GM12878 (cell line): ENCODE results near the gene OR2H2. TPM values are rescaled to one million over a fixed set of nuclear protein-coding genes. Genes with fewer than 3 reads are reported as not detected.

Source experiments
- ATAC-seq: fragments of 200-7000 bp; cut with Tn5 transposase; 3 replicates; pipeline ENCODE4 v1.9.1; 2020; ENCODE audit warnings: mild to moderate bottlenecking, moderate library complexity
- BruUV-seq: library from RNA; stranded (reverse); fragments of 400-500 nt; replicated peaks from 2 replicates; lab custom pipeline; 2021; lab: Mats Ljungman, UMichigan
- CTCF ChIA-PET: fragments of 300-600 bp; sonication (Branson Sonifier 250); formaldehyde crosslinking; extraction: SDS; loops from one replicate; lab custom pipeline; 2021; ENCODE audit warnings: inconsistent platforms; lab: Yijun Ruan, JAX
- POLR2A ChIA-PET: fragments of 350-600 bp; formaldehyde crosslinking; extraction: SDS; loops from one replicate; lab custom pipeline; 2021; ENCODE audit warnings: inconsistent platforms; lab: Charles Lee
- RAD21 ChIA-PET: fragments of 300-600 bp; sonication (Branson Sonifier 250); formaldehyde crosslinking; loops from one replicate; lab custom pipeline; 2023; ENCODE audit warnings: antibody characterized with exemption; ENCODE audit not compliant: unreplicated experiment; lab: Charles Lee
- SMC1A ChIA-PET: fragments of 300-600 bp; sonication (Branson Sonifier 250); formaldehyde crosslinking; loops from one replicate; lab custom pipeline; 2023; ENCODE audit not compliant: unreplicated experiment, uncharacterized antibody; lab: Charles Lee
- DNase-seq: peaks from one replicate; pipeline ENCODE4 v3.0.0-alpha.2; 2011; ENCODE audit warnings: low read depth, low spot score
- FAIRE-seq: peaks from 3 replicates; lab custom pipeline; 2011; peaks lifted over from hg19 to GRCh38; lab: Jason Lieb, UNC
- H2AFZ ChIP-seq: 2 replicates; pipeline ENCODE4 v1.6.0; 2011; ENCODE audit warnings: low read depth, low read length, control low read depth; ENCODE audit not compliant: control insufficient read depth
- H3K27ac ChIP-seq: 2 replicates; pipeline ENCODE4 v1.5.1; 2011; ENCODE audit warnings: control low read depth; ENCODE audit not compliant: control insufficient read depth, insufficient read depth
- H3K27me3 ChIP-seq, 2 experiments: replicated peaks in 1 of 2; 2 replicates each; pipeline versions ENCODE4 v1.6.0 to v1.6.1; 2011; ENCODE audit warnings: low read length in 1 of 2; ENCODE audit not compliant: control insufficient read depth in 2 of 2, insufficient read depth in 2 of 2
- H3K36me3 ChIP-seq, 2 experiments: 2 replicates each; pipeline ENCODE4 v1.5.1; 2011; ENCODE audit warnings: low read length in 1 of 2; ENCODE audit not compliant: control insufficient read depth in 2 of 2, insufficient read depth in 2 of 2
- H3K4me1 ChIP-seq: 2 replicates; pipeline ENCODE4 v1.6.1; 2011; ENCODE audit warnings: mild to moderate bottlenecking, low read length, moderate library complexity, mixed read lengths; ENCODE audit not compliant: control insufficient read depth, insufficient read depth
- H3K4me2 ChIP-seq: 2 replicates; pipeline ENCODE4 v1.6.0; 2011; ENCODE audit warnings: control low read depth; ENCODE audit not compliant: control insufficient read depth, insufficient read depth
- H3K4me3 ChIP-seq: fragments of 200-600 bp; sonication (generic); 2 replicates; pipeline ENCODE4 v1.5.1; 2016
- H3K79me2 ChIP-seq: 2 replicates; pipeline ENCODE4 v1.6.0; 2011; ENCODE audit warnings: low read length; ENCODE audit not compliant: control insufficient read depth, insufficient read depth
- H3K9ac ChIP-seq: 2 replicates; pipeline ENCODE4 v1.8.0; 2011; ENCODE audit warnings: low read length, control low read depth, mixed read lengths; ENCODE audit not compliant: control insufficient read depth, insufficient read depth
- H3K9me3 ChIP-seq: replicated peaks from 3 replicates; pipeline ENCODE4 v1.5.1; 2011; ENCODE audit warnings: mild to moderate bottlenecking, low read length; ENCODE audit not compliant: control insufficient read depth, insufficient read depth
- H4K20me1 ChIP-seq: 2 replicates; pipeline ENCODE4 v1.6.0; 2011; ENCODE audit not compliant: control insufficient read depth, insufficient read depth
- ATF3 ChIP-seq: IDR thresholded peaks from 2 replicates; pipeline ENCODE4 v1.6.1; 2011; ENCODE audit warnings: low read depth, mild to moderate bottlenecking, low read length, moderate library complexity, borderline replicate concordance; ENCODE audit errors: extremely low read depth
- BRCA1 ChIP-seq: IDR thresholded peaks from 2 replicates; pipeline ENCODE4 v1.6.1; 2011; ENCODE audit warnings: low read depth, low read length, improper control_type of control experiment
- HCFC1 ChIP-seq: fragments of 150-350 bp; IDR thresholded peaks from 2 replicates; pipeline ENCODE4 v1.6.1; 2014; ENCODE audit warnings: low read length
- IKZF2 ChIP-seq, 2 experiments: fragments of 450-650 bp; IDR thresholded peaks; 2 replicates each; pipeline ENCODE4 v1.6.1; 2017; ENCODE audit warnings: mild to moderate bottlenecking in 2 of 2, moderate library complexity in 2 of 2
- MEF2B ChIP-seq: fragments of 450-650 bp; IDR thresholded peaks from 2 replicates; pipeline ENCODE4 v1.6.1; 2018; ENCODE audit warnings: mild to moderate bottlenecking, moderate library complexity; ENCODE audit not compliant: partially characterized antibody, poor library complexity, severe bottlenecking
- RELA ChIP-seq: fragments of 450-650 bp; IDR thresholded peaks from 2 replicates; pipeline ENCODE4 v1.8.0; 2014; ENCODE audit warnings: borderline replicate concordance; ENCODE audit not compliant: partially characterized antibody
- REST ChIP-seq: IDR thresholded peaks from 2 replicates; pipeline ENCODE4 v1.6.1; 2012; ENCODE audit warnings: mild to moderate bottlenecking, low read depth, low read length
- SIN3A ChIP-seq: IDR thresholded peaks from 2 replicates; pipeline ENCODE4 v1.6.1; 2012; ENCODE audit warnings: low read depth, low read length, improper control_type of control experiment
- SUZ12 ChIP-seq: fragments of 200-600 bp; sonication (generic); IDR thresholded peaks from one replicate; pipeline ENCODE4 v1.6.1; 2018; ENCODE audit warnings: antibody characterized with exemption, mild to moderate bottlenecking; ENCODE audit not compliant: unreplicated experiment
- ZBTB40 ChIP-seq: fragments of 450-650 bp; IDR thresholded peaks from 2 replicates; pipeline ENCODE4 v1.6.1; 2016; ENCODE audit warnings: mild to moderate bottlenecking, moderate library complexity, borderline replicate concordance
- ZZZ3 ChIP-seq: IDR thresholded peaks from 2 replicates; pipeline ENCODE4 v1.6.1; 2011; ENCODE audit warnings: low read depth; ENCODE audit not compliant: control insufficient read depth, insufficient read length
- WGBS: methylation state at CpG from one replicate; pipeline ENCODE4 v1.1.6; 2016; ENCODE audit warnings: low lambda C conversion rate; ENCODE audit not compliant: insufficient replicate concordance, insufficient coverage; ENCODE audit errors: missing lambda C conversion rate; 5-methylcytosine and 5-hydroxymethylcytosine counted together
- in situ Hi-C: fragments of 300-500 bp; cut with MboI; formaldehyde crosslinking; loops from 9 replicates; pipeline ENCODE4 v1.14.3; 2018; ENCODE audit warnings: mixed read lengths
- intact Hi-C: fragments of 100-400 bp; cut with micrococcal nuclease; formaldehyde crosslinking; loops from one replicate; pipeline ENCODE4 v1.14.2; 2022; ENCODE audit not compliant: unreplicated experiment
- polyA plus RNA-seq, 11 experiments: library from polyadenylated mRNA; depleted of rRNA in 4 of 11; unstranded in 6 of 11; stranded (reverse) in 5 of 11; fragments of >200 nt; fragmentation: Nextera tagmentation in 4 of 11; fragmentation: Illumina TruSeq in 1 of 11; extraction: Ambion mirVana in 4 of 11; extraction: Trizol in 1 of 11; gene quantifications; 1 replicate in 1 of 11; 2 replicates in 10 of 11; pipeline versions ENCODE4 v1.2.1 to v1.2.3, GENCODE V29; 2011 to 2016; ENCODE audit warnings: inconsistent platforms in 2 of 11, missing spikeins in 2 of 11, low read depth in 1 of 11
- total RNA-seq, 4 experiments: library from RNA; depleted of rRNA in 3 of 4; stranded (reverse); fragments of >200 nt in 3 of 4; fragmentation: Illumina TruSeq in 1 of 4; extraction: Trizol in 1 of 4; gene quantifications; 2 replicates each; pipeline versions ENCODE4 v1.2.1 to v1.2.3, GENCODE V29; 2013 to 2021

The OR2H2 gene
- total and polyA plus RNA-seq, 10 of the 15 experiments (the other 5 are each of a cell fraction or from before 2014, with no cell fraction given), result not detected

GRCh38 chr6:29611426-29611825, 26.5 kb downstream of the OR2H2 start:
- no peaks in the 10 kb centered on the region for H3K79me2 ChIP-seq
- no peak for FAIRE-seq
- in situ Hi-C loops, result no loop called here
- SMC1A ChIA-PET, result interaction anchor here (0.6 to 0.7 kb wide), 2 partner anchors 14 to 512 kb away, joined by 3 read pairs; no protein-coding TSS in a partner anchor
- H3K4me3 ChIP-seq, result no peak overlapping the region
- H2AFZ ChIP-seq, result no peak overlapping the region
- no peaks in the 10 kb centered on the region for H3K4me1 ChIP-seq
- intact Hi-C loops, result no loop called here
- no peak overlapping the region for H3K9ac ChIP-seq
- WGBS, result 67% methylated on average over 4 of the region's 4 CpGs
- no peaks in the 10 kb centered on the region for H4K20me1 ChIP-seq
- no peak overlapping the region for H3K4me2 ChIP-seq
- no peak for DNase-seq
- ATAC-seq, result no peak
- CTCF ChIA-PET, result interaction anchor here (1.0 kb wide), 1 partner anchor 39 kb away, joined by 3 read pairs; no protein-coding TSS in a partner anchor
- TF ChIP-seq SIN3A (no peak), SUZ12 (no peak), REST (no peak), HCFC1 (no peak), ATF3 (no peak), BRCA1 (no peak), RELA (no peak), IKZF2 (IDR thresholded peaks at IDR 0.05) (no peak), MEF2B (no peak), ZZZ3 (no peak), ZBTB40 (no peak)
- RAD21 ChIA-PET, result interaction anchor here (1.2 kb wide), 1 partner anchor 14 kb away, joined by 3 read pairs; no protein-coding TSS in a partner anchor
- BruUV-seq, result no TSS peak
- H3K27me3 ChIP-seq, result no peaks in the 10 kb centered on the region
- H3K27ac ChIP-seq, result no peak overlapping the region
- POLR2A ChIA-PET, result no interaction called here
- H3K9me3 ChIP-seq, result no peaks in the 10 kb centered on the region
- H3K36me3 ChIP-seq, result no peaks in the 10 kb centered on the region
